Activated CD8-positive, alpha-beta T cell treated with anti-CD3 and anti-CD28 coated beads, Interleukin-2, amount 10 ng/mL, durations not matched to agents 7 days and 5 days (primary cell): ENCODE results near the gene BCO2. TPM values are rescaled to one million over a fixed set of nuclear protein-coding genes. Genes with fewer than 3 reads are reported as not detected.

ENCODE experiments used
- ATAC-seq: fragments of 150-1000 bp; cut with Tn5 transposase; one replicate; pipeline ENCODE4 v1.10.0; 2021; ENCODE audit warnings: moderate library complexity
- CTCF ChIA-PET: fragments of 350-600 bp; sonication (Branson Sonifier 250); formaldehyde crosslinking; loops from one replicate; lab custom pipeline; 2021; ENCODE audit warnings: antibody characterized with exemption; lab: Charles Lee
- POLR2A ChIA-PET: fragments of 350-600 bp; sonication (Branson Sonifier 250); formaldehyde crosslinking; loops from one replicate; lab custom pipeline; 2021; ENCODE audit warnings: antibody characterized with exemption; lab: Charles Lee
- DNase-seq: peaks from one replicate; pipeline ENCODE4 v3.0.0-alpha.2; 2020
- H3K27ac Mint-ChIP-seq: one replicate; pipeline ENCODE4 v1.8.0; 2021; ENCODE audit warnings: mild to moderate bottlenecking, mixed read lengths
- H3K27me3 Mint-ChIP-seq: one replicate; pipeline ENCODE4 v1.8.0; 2021; ENCODE audit warnings: low read depth, mixed read lengths
- H3K36me3 Mint-ChIP-seq: one replicate; pipeline ENCODE4 v1.8.0; 2021; ENCODE audit warnings: low read depth, mixed read lengths
- H3K4me1 Mint-ChIP-seq: one replicate; pipeline ENCODE4 v1.8.0; 2021; ENCODE audit warnings: low read depth, mixed read lengths
- H3K4me3 Mint-ChIP-seq: one replicate; pipeline ENCODE4 v1.8.0; 2021; ENCODE audit warnings: mild to moderate bottlenecking, mixed read lengths
- H3K9me3 Mint-ChIP-seq: one replicate; pipeline ENCODE4 v1.8.0; 2022; ENCODE audit warnings: mixed read lengths; ENCODE audit not compliant: insufficient read depth
- total RNA-seq, 2 experiments: library from RNA; stranded (reverse); gene quantifications; one replicate each; pipeline ENCODE4 v1.2.3, GENCODE V29; 2021

The BCO2 gene
- total RNA-seq = 1 to 10 TPM; 1.3 to 1.9 TPM

GRCh38 chr11:112174789-112175598 lies at the start of gene BCO2:
BCO2 (plus strand) TSS chr11:112175512; CDS start chr11:112175602, 90 bp downstream.
- Mint-ChIP-seq H3K36me3 (no peaks in the 10 kb centered on the region), H3K4me1 (peaks cover 19% of the 10 kb centered on the region), H3K27me3 (peaks cover 23% of the 10 kb centered on the region), H3K9me3 (no peaks in the 10 kb centered on the region), H3K4me3 (peak within 1 kb of the TSS; percentile 44), H3K27ac (no peak within 1 kb of the TSS)
- ATAC-seq = peak; percentile 84
- DNase-seq = peak; percentile 65
- ChIA-PET CTCF (interaction anchor here (0.5 to 2.5 kb wide), 15 partner anchors 8 to 577 kb away, joined by 3 to 13 read pairs (median 3); partner anchors contain the start of genes SDHD, TEX12 and TIMM8B), POLR2A (no interaction called here)

GRCh38 chr11:112127056-112127455 lies 48.3 kb upstream of the BCO2 start:
- Mint-ChIP-seq H3K4me3 (no peak overlapping the region), H3K4me1 (peaks cover 4% of the 10 kb centered on the region), H3K27me3 (no peaks in the 10 kb centered on the region), H3K36me3 (no peaks in the 10 kb centered on the region), H3K27ac (no peak overlapping the region), H3K9me3 (no peaks in the 10 kb centered on the region)
- DNase-seq (no peak), ATAC-seq (no peak)
- ChIA-PET CTCF (interaction anchor here (1.5 kb wide), 1 partner anchor 13 kb away, joined by 4 read pairs; no protein-coding TSS in a partner anchor), POLR2A (no interaction called here)

GRCh38 chr11:112128483-112129121 lies 46.7 kb upstream of the BCO2 start:
- ChIA-PET CTCF (interaction anchor here (2.1 kb wide), 1 partner anchor 15 kb away, joined by 7 read pairs; no protein-coding TSS in a partner anchor), POLR2A (no interaction called here)
- peaks cover 9% of the 10 kb centered on the region for H3K4me1 Mint-ChIP-seq

GRCh38 chr11:112129656-112130055 lies 45.7 kb upstream of the BCO2 start:
- ATAC-seq (no peak), DNase-seq (no peak)
- no peak overlapping the region for H3K4me3 Mint-ChIP-seq
- peaks cover 9% of the 10 kb centered on the region for H3K4me1 Mint-ChIP-seq
- ChIA-PET CTCF (interaction anchor here (1.3 to 2.1 kb wide), 3 partner anchors 16 to 151 kb away, joined by 3 to 7 read pairs (median 5); no protein-coding TSS in a partner anchor), POLR2A (no interaction called here)
- H3K27me3 Mint-ChIP-seq = no peaks in the 10 kb centered on the region
- no peak overlapping the region for H3K27ac Mint-ChIP-seq
- H3K36me3 Mint-ChIP-seq = no peaks in the 10 kb centered on the region
- no peaks in the 10 kb centered on the region for H3K9me3 Mint-ChIP-seq

More at GRCh38 chr11:112128483-112129121, 46.7 kb upstream of the BCO2 start:
- no peaks in the 10 kb centered on the region for H3K36me3 Mint-ChIP-seq
- no peak for ATAC-seq
- H3K9me3 Mint-ChIP-seq = no peaks in the 10 kb centered on the region
- H3K27ac Mint-ChIP-seq = no peak overlapping the region
- no peaks in the 10 kb centered on the region for H3K27me3 Mint-ChIP-seq
- DNase-seq = no peak
- no peak overlapping the region for H3K4me3 Mint-ChIP-seq

GRCh38 chr11:112132737-112133136 lies 42.6 kb upstream of the BCO2 start:
- no peaks in the 10 kb centered on the region for H3K36me3 Mint-ChIP-seq
- ChIA-PET POLR2A (no interaction called here), CTCF (interaction anchor here (0.6 kb wide), 1 partner anchor 422 kb away, joined by 3 read pairs; no protein-coding TSS in a partner anchor)
- ATAC-seq = no peak
- peaks cover 9% of the 10 kb centered on the region for H3K4me1 Mint-ChIP-seq
- no peaks in the 10 kb centered on the region for H3K27me3 Mint-ChIP-seq
- H3K27ac Mint-ChIP-seq = no peak overlapping the region
- no peak for DNase-seq
- H3K4me3 Mint-ChIP-seq = no peak overlapping the region
- H3K9me3 Mint-ChIP-seq = no peaks in the 10 kb centered on the region

GRCh38 chr11:112134473-112134872 lies 40.8 kb upstream of the BCO2 start:
- Mint-ChIP-seq H3K4me1 (peaks cover 9% of the 10 kb centered on the region), H3K27ac (no peak overlapping the region), H3K27me3 (no peaks in the 10 kb centered on the region), H3K36me3 (no peaks in the 10 kb centered on the region), H3K4me3 (no peak overlapping the region), H3K9me3 (no peaks in the 10 kb centered on the region)
- ATAC-seq = no peak
- CTCF ChIA-PET = no interaction called here
- no peak for DNase-seq
- POLR2A ChIA-PET = no interaction called here

GRCh38 chr11:112143597-112143996 lies 31.7 kb upstream of the BCO2 start:
- ChIA-PET POLR2A (no interaction called here), CTCF (no interaction called here)
- Mint-ChIP-seq H3K27ac (no peak overlapping the region), H3K4me3 (no peak overlapping the region), H3K36me3 (no peaks in the 10 kb centered on the region), H3K9me3 (no peaks in the 10 kb centered on the region), H3K4me1 (no peaks in the 10 kb centered on the region), H3K27me3 (no peaks in the 10 kb centered on the region)
- DNase-seq (no peak), ATAC-seq (no peak)

GRCh38 chr11:112150517-112150916 lies 24.8 kb upstream of the BCO2 start:
- no peaks in the 10 kb centered on the region for H3K9me3 Mint-ChIP-seq
- ChIA-PET CTCF (interaction anchor here (1.1 kb wide), 1 partner anchor 29 kb away, joined by 3 read pairs; no protein-coding TSS in a partner anchor), POLR2A (no interaction called here)
- H3K4me1 Mint-ChIP-seq = no peaks in the 10 kb centered on the region
- no peak for DNase-seq
- H3K27me3 Mint-ChIP-seq = no peaks in the 10 kb centered on the region
- H3K27ac Mint-ChIP-seq = no peak overlapping the region
- H3K4me3 Mint-ChIP-seq = no peak overlapping the region
- no peaks in the 10 kb centered on the region for H3K36me3 Mint-ChIP-seq
- ATAC-seq = no peak

- ChIA-PET CTCF (no interaction called here), POLR2A (no interaction called here)
- no peak overlapping the region for H3K27ac Mint-ChIP-seq
- no peaks in the 10 kb centered on the region for H3K9me3 Mint-ChIP-seq
- DNase-seq (no peak), ATAC-seq (no peak)
- H3K36me3 Mint-ChIP-seq = no peaks in the 10 kb centered on the region
- H3K27me3 Mint-ChIP-seq = peaks cover 6% of the 10 kb centered on the region
- H3K4me3 Mint-ChIP-seq = no peak overlapping the region
- no peaks in the 10 kb centered on the region for H3K4me1 Mint-ChIP-seq
Observed at GRCh38 chr11:112156153-112156955, 19.0 kb upstream of the BCO2 start.

- H3K27me3 Mint-ChIP-seq = peaks cover 10% of the 10 kb centered on the region
- POLR2A ChIA-PET = no interaction called here
- DNase-seq = no peak
Observed at GRCh38 chr11:112156956-112157766, 18.2 kb upstream of the BCO2 start.

More at GRCh38 chr11:112156956-112157766, 18.2 kb upstream of the BCO2 start:
- CTCF ChIA-PET = interaction anchor here (1.0 to 1.1 kb wide), 2 partner anchors 18 to 43 kb away, joined by 4 read pairs; partner anchors contain the start of gene BCO2
- Mint-ChIP-seq H3K9me3 (no peaks in the 10 kb centered on the region), H3K36me3 (no peaks in the 10 kb centered on the region), H3K4me3 (no peak overlapping the region), H3K27ac (no peak overlapping the region), H3K4me1 (no peaks in the 10 kb centered on the region)
- ATAC-seq = no peak
